NCI-H1694 treated with DMSO at 0.1 percent for 48 hours (cell line): ENCODE data around the gene RGS12.

Experiments used
- DNase-seq: peaks from one replicate; lab custom pipeline; 2025; lab: John Stamatoyannopoulos, UW

Gene RGS12

GRCh38 chr4:3332498-3332897, 39.7 kb downstream of the RGS12 start:
- DNase-seq: no peak

- no peak for DNase-seq
Measured at GRCh38 chr4:3334316-3334715, 41.5 kb downstream of the RGS12 start.

- no peak for DNase-seq
Measured at GRCh38 chr4:3335385-3335784, 42.6 kb downstream of the RGS12 start.

- no peak for DNase-seq
Measured at GRCh38 chr4:3335982-3336381, 43.2 kb downstream of the RGS12 start.

DNA sequence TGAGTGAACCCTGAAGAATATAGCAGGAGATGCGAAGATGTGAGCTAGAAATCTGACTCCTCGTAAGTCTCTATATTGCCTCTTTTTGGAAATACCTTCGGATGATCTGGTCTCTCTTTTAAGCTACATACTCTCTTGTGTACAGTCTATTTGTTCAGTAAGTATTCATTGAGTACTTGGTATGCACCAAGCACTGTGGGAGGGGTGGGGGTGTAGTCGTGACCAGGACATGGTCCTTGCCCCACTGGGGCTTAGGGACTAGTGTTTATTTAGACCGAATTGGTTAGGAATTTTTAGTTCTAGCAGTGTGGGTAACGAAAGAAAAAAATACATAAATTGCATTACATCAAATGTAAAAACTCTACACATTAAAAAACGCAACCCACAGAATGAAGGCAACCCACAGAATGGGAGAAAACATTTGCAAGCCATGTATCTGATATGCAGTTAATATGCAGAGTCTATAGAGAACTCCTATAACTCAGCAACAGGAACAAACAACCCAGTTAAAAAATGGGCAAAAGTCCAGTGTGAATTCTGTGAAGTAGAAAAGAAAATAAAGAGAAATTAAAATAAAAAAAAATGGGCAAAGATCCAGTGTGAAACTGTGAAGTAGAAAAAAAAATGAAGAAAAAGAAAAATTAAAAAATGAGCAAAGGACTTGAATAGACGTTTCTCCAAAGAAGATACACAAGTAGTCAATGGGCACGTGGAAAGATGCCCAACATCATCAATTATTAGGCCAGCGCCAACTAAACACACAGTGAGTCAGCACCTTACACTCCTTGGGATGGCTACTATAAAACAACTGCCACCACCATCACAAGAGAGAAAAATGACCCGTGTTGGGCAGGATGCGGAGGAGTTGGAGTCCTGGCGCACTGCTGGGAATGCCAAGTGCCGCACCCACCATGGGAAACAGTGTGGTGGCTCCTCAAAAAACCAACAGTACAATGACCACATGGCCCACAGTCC, 43.8 kb downstream of the RGS12 start:
- no peak for DNase-seq

- DNase-seq: no peak
Measured at GRCh38 chr4:3337357-3337732, 44.5 kb downstream of the RGS12 start.

GRCh38 chr4:3337811-3338210, 45.0 kb downstream of the RGS12 start:
- no peak for DNase-seq

DNA sequence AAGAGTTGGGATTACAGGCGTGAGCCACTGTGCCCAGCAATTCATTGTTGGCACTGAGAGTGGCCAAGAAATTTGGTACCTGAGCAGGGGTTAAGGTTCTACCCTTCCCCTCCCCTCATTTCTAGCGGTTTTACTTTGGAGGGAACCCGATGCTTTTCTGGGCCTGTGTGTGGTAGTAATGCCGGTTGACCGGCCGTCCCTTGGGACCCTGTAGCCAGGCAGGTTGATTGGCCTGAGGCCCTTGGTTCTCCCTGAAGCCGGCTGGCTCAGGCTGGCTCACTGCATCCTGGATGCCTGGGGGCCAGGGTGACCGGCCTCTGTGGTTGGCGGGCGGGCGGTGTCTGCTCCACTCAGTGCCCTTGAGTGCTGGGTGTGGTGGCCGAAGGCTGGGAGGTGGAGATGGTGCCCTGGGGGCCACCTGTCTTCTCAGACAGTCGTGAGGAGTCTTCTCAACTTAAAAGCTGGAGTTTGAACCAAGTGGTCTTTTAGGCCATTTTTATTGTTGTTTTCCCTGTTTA, 45.6 kb downstream of the RGS12 start:
- DNase-seq: no peak

- no peak for DNase-seq
Measured at GRCh38 chr4:3338976-3339531, 46.2 kb downstream of the RGS12 start.

DNA sequence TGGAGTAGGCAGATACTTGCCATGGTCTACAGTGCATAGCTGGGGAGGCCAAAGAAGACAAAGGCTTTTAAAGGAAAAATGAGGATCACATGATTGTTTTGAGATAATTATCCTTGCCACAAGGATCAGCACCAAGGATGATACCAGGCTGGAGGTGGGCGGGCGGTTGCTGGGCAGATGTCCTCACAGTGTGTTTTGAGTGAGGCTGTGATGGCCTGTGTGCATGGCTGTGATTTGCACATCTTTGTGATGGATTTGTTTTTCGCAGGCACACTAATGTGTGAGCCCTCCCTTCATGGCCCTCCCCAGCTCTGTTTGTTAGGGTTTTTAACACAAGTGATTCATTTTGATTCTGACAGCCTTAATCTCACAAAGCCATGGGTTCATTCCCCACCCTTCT, 46.8 kb downstream of the RGS12 start:
- DNase-seq: no peak

GRCh38 chr4:3340038-3340699, 47.3 kb downstream of the RGS12 start:
- DNase-seq: no peak

- no peak for DNase-seq
Measured at GRCh38 chr4:3340700-3341083, 47.9 kb downstream of the RGS12 start.

- DNase-seq: no peak
Measured at GRCh38 chr4:3341760-3342159, 48.9 kb downstream of the RGS12 start.

GRCh38 chr4:3342182-3342854, 49.5 kb downstream of the RGS12 start:
- DNase-seq: no peak
